DMS 273 (cell line): Measurements from ENCODE around the gene BTBD7.

ENCODE experiments used
- DNase-seq: peaks from one replicate; lab custom pipeline; 2025; ENCODE audit not compliant: unreplicated experiment; lab: John Stamatoyannopoulos, UW

Gene BTBD7

DNA sequence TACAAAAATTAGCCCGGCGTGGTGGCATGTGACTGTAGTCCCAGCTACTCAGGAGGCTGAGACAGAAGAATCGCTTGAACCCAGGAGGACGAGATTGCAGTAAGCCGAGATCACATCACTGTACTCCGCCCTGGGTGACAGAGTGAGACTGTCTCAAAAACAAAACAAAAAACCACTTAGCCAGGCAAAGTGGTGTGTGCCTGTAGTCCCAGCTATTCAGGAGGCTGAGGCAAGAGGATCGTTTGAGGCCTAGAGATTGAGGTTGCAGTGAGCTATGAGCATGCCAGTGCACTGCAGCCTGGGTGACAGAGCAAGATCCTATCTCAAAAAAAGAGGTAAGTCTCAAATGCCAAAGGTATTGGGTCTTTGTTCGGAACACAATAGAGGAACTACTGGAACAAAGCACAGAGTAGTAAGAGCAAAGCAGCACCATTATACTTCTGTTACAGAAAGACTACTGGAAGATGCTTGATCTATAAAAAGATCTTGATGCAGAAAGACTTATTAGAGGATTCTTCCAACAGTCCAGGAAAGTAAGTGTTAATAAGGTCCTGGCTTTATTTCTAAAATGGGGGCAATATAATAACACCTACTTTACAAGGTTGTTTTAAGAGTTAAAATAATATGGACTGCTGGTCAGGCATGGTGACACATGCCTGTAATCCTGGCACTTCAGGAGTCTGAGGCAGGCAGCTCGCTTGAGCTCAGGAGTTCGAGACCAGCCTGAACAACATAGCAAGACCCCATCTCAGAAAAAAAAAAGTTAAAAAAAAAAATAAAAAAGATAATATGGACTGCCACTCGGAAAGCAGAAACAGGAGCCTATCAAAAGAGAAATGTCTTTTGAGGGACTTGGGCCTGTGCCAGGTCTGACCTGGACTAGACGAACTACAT, 29.9 kb downstream of the BTBD7 start:
- DNase-seq: no peak

- DNase-seq: no peak
Observed at GRCh38 chr14:93301821-93302447, 30.9 kb downstream of the BTBD7 start.

GRCh38 chr14:93299866-93300265, 33.0 kb downstream of the BTBD7 start:
- no peak for DNase-seq

DNA sequence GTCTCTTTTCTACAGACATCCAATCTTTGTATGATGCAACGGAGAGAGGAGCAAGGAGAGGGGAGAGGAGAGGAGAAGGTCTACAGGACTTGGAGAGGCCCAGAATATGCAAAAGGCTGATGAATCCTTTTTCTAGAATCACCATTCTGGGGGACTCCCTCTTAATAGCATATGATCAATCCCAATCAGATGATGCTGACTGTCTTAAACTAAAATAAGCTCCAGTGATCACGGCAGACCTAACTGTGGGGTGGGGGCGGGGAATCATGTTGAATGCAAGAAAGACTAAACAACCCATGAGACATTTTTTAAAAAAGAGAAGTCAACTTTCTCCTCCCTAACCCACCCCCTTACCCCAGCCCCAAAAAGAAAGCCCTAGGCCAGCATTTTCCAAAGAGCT, 33.4 kb downstream of the BTBD7 start:
- no peak for DNase-seq

DNA sequence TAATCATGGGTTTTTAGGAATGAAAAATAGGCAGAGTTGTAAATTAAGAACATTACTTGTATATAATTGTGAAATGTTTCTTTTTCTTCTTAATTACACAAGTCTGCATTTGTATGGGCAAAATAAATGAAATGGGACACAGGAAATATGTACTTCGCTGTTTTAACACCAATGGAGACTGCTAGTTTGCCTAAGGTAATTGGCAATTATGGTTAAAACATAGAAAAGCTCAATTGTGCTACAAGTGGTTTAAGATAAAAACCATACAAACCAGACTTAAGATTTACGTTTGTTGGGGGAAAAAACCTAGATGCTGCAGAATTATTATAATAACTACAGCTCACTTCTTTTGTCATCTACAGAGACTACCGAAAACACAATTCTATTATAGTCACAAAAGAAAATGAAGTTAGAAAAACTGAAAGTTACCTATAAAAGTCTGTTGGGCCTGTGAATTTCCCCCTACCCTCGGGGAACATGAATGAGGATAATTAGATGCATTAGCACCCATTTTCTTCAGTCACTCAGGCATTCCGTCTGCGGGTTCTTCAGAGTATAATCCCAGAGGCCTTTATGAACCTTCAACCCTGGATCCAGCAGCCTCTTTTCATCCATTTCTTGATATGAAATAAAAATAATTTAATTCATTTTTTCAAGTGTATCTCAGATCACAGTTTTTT, 37.2 kb downstream of the BTBD7 start:
- DNase-seq: no peak

DNA sequence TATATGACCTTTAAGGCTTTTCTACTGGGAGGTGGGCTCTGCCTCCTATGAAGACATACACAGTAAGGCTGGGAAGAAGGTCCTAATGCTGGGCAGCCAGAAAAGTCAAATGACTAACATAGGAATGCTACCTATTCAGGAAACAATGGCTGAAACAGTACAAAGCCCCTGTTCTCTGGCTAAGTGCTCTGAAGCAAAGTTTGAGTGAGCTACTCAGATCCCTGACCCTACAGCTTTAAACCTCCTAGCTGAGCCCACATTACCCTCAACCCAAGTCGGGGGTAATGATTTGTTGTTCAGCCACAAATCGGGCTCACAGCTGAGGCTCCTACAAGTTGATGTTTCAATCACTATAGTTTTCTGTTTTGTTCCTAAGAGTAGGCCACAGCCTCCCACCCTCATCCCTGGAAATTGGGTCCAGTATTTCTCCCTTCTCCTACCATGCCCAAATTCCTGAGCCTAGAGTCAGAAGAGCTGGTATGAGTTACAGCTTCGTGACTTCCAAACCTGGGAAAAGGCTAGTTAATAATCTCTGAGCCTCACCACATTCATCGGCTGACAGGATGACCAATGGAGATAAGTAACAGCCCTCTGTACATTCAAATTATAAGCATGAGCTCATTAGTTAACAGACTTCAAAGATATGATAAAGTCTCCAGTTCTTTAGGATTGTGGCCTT, 46.5 kb downstream of the BTBD7 start:
- DNase-seq: no peak

DNA sequence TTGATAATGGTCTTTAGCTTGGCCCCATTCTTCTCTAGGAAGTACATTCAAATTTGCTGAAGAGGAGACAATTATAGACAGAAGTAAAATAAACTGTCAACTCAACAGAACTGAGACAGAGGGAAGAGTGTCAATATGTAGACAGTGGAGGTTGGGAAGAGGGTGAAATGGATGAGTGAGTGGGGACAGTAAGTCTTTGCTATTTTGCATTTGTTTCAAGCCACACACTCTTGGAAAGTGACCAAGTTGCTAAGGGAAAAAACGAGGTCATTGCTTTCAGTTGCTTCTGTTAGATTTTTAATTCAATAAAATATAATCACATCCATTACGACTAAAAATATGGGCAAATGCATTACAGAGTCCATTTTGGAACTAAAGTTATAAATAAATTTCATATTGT, 47.8 kb downstream of the BTBD7 start:
- no peak for DNase-seq

DNA sequence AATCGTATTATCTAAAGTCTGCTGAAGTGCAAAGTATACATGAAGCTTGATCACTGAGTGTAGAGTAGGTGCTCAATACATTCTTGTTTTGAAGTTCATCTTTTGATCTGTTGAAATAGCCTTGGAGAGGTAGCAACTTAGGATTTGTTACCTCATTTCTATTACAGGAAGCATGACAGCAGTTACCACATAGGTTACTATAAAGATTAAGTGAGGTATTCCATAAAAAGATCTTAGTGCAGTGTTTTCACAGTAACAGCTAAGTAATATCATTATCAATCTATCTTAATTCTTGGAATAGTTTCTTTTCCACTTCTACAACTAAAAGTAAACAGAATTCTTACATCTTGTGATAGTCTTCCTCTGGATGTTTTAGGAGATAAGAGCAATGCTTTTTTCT, 50.9 kb downstream of the BTBD7 start:
- DNase-seq: no peak

- DNase-seq: no peak
Observed at GRCh38 chr14:93280743-93281142, 52.1 kb downstream of the BTBD7 start.

DNA sequence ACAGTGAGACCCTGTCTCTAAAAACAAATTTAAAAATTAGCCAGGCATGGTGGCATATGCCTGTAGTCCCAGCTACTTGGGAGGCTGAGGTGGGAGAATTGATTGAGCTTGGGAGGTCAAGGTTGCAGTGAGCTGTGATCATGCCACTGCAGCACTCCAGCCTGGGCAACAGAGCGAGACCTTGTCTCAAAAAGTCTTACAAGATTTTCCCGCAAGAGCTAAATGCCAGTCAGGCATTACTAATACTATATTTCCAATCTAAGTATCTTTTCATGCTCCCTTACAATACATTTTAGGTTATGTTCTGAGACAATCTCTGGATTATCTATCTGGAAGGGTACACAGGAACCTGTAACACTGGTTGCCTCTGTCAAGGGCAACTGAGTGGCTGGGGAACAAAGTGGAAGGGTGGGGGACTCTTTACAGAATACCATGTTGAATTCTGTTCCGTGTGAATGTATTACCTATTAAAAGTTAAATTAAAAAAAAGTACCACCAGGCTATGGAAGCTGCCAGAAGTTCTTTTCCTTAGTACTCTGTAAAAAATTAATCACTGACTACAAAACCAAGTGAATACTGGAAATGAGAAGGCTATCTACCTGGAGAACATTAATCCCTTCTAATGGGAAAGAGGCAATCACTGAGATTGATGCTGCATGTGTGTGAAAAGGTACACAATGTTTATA, 56.7 kb downstream of the BTBD7 start:
- no peak for DNase-seq

GRCh38 chr14:93274055-93274806, 58.6 kb downstream of the BTBD7 start:
- DNase-seq: no peak

- DNase-seq: no peak
Observed at GRCh38 chr14:93271111-93271510, 61.7 kb downstream of the BTBD7 start.

DNA sequence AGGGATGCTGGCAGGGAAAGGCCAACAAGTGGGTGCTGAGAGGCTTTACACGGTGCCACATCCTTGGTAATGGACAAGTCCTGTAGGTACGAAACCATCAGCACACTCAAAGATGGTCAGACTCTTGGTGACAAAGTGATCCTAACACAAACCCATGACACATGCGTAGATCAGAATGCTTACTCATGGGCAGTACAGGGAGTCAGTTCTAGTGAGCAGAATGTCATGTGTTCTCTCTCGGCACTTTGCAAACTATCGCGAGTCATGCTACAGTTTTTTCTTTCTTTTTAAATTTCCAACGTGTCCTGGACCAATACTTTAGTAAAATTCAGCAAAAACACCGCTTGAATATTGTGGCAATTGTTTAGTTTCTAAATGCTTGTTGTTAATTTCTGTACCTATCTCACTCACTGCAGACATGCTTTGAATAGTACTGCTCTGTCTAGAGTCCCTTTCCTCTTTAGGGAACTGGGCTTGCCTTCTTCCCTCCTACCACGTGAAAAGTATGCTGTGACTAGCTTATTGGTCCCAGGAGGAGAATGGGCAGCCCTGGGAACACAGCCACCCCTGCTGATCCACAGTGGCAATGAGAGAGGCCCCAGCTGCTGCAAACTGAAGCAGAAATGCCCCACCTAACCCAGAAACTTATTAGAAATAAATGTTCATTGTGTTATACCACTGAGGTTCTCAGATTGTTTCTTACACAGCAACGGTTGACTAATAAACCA, 63.3 kb downstream of the BTBD7 start:
- no peak for DNase-seq

DNA sequence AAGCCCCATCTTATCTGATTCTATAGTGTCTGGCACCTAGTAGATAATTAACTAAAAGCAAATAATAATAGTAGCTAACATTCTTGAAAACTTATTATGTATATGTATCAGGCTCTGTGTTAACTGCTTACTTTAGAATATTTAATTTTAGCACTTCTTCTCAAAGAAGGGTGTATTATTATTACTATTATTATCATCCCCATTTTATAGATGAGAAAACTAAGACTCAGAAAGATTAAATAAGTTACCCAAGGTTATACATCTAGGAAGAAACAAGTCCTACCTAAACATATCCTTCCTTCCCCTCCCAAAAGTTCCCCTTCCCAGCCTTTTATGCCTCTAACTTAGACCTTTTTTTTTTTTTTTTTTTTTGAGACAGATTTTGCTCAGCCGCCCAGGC, 64.4 kb downstream of the BTBD7 start:
- DNase-seq: no peak

- DNase-seq: no peak
Observed at GRCh38 chr14:93267149-93267711, 65.6 kb downstream of the BTBD7 start.

DNA sequence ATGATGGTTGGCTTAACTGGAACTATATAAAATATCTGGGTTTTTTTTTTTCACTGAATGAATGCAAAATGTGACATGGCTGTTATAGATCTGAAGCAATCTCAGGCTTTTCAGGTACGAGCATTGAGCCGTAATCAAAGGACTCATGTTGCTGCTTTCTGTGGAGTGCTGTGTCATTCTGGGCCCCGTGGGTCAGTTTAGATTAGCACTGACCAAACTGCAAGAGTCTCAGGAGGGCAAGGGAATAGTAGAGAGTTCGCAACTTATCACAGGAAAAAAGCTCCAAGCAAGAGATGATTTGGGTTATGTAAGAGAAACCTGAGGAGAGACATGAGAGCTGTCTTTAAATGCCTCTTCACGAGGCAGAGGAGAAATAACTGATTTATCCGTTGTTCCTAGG, 66.7 kb downstream of the BTBD7 start:
- DNase-seq: no peak

DNA sequence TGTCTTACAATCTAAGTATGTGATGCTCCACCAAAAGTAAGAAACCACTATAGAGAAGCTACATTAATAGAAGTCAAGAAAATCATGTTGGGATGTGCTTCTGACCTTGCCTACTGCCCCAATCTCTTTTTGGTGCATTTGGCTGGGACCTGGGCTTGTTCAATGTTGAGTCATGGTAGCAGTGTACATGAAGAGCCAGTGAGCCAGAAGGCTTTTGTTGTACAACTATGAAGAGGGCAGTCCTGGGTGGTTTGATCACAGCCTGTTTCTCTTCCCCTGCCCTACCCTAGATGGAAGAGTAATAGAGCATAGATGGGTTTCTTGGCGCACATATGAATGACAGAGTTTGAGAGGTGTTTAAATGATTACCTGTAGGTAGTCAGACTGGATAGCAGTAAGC, 69.4 kb downstream of the BTBD7 start:
- no peak for DNase-seq

DNA sequence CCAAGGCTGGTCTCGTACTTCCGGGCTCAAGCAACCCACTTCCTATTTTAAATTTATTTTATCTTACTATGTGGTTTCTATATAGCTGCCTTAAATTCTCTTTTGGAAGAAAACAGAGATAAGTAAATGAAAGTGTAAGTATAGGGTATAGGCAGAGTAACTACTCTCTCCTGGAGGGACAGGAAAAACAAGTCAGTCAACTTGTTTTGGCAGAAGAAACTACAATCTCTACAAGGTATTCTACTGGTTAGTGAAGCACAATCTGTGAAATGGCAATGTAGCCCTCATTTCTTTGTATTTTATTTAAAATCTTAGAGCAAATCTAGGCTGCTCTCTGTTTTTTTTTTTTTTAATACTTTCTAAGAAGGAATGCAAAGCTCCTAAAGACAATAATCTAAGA, 70.4 kb downstream of the BTBD7 start:
- DNase-seq: no peak

DNA sequence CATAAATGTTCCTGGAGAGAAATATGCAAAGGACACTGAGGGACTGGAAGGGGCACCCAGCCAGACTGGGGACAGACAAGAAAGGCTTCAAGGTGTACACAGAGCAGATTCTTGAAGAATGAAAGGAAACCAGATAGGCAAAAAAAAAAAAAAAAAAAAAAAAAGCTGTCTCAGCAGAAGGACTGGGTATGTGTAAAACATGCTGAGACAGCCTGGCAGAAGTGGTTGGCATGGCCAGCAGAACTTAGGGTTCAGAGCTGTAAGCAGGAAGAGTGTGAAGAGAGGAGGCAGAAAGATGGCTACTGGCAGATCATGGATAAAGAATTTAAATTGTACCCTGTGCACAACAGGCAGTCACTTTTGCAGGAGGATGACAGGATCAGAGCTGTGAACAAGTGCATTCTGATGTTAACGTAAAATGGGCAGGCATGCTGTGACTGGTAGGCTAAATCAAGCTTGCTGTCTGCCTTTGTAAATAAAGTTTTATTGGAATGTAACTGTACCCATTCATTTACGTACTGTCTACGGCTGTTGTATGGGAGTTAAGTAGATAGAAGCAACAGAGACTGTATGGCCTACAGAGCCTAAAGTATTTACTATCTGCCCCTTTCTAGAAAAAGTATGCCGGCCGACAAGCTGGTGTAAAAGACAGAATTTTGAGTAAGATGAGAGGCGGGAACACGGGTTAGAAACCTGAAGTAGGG, 83.6 kb downstream of the BTBD7 start:
- DNase-seq: no peak
